HCT116 (cell line): ENCODE results near the gene DIO1. TPM values are rescaled to one million over a fixed set of nuclear protein-coding genes. Genes with fewer than 3 reads are reported as not detected.

Source experiments
- ATAC-seq: fragments of 200-7000 bp; cut with Tn5 transposase; 2 replicates; pipeline ENCODE4 v1.9.1; 2020; ENCODE audit warnings: mild to moderate bottlenecking, moderate library complexity
- BruUV-seq: library from RNA; stranded (reverse); fragments of 400-500 nt; replicated peaks from 2 replicates; lab custom pipeline; 2021; lab: Mats Ljungman, UMichigan
- CTCF ChIA-PET: fragments of 300-600 bp; sonication (Branson Sonifier 250); formaldehyde crosslinking; loops from one replicate; lab custom pipeline; 2021; ENCODE audit warnings: antibody characterized with exemption; lab: Charles Lee
- POLR2A ChIA-PET: fragments of 300-600, 350-600 bp; sonication (Branson Sonifier 250); formaldehyde crosslinking; loops from one replicate; lab custom pipeline; 2021; ENCODE audit warnings: antibody characterized with exemption; lab: Charles Lee
- RAD21 ChIA-PET, 2 experiments: fragments of 300-600 bp; sonication (Branson Sonifier 250); formaldehyde crosslinking; loops; one replicate each; lab custom pipeline; 2023; ENCODE audit warnings: low total read pairs in 2 of 2; ENCODE audit not compliant: uncharacterized antibody in 2 of 2, unreplicated experiment in 2 of 2, low non-redundant PET in 1 of 2; lab: Charles Lee
- DNase-seq: peaks from one replicate; pipeline ENCODE4 v3.0.0-alpha.2; 2010; ENCODE audit warnings: low read depth, low spot score
- H2AFZ ChIP-seq: fragments of 200-600 bp; shearing (Covaris generic), sonication (generic); 2 replicates; pipeline ENCODE4 v1.6.1; 2017; ENCODE audit warnings: low read depth, mixed run types, mixed read lengths, antibody characterized with exemption, low read length; ENCODE audit not compliant: poor library complexity, severe bottlenecking
- H3K27ac ChIP-seq: 2 replicates; pipeline ENCODE4 v1.5.1; 2012; ENCODE audit warnings: low read depth, low read length
- H3K27me3 ChIP-seq: fragments of 200-600 bp; sonication (generic); 2 replicates; pipeline ENCODE4 v1.6.1; 2016; ENCODE audit warnings: mixed run types, low read length, mixed read lengths; ENCODE audit not compliant: insufficient read depth
- H3K36me3 ChIP-seq, 2 experiments: fragments of 200-500 bp in 1 of 2; fragments of 200-600 bp in 1 of 2; sonication (Bioruptor generic) in 1 of 2; sonication (generic) in 1 of 2; 2 replicates each; pipeline versions ENCODE4 v1.5.1 to v1.6.1; 2014 to 2016; ENCODE audit warnings: low read length in 2 of 2, inconsistent platforms in 1 of 2, mixed read lengths in 1 of 2, mixed run types in 1 of 2; ENCODE audit not compliant: insufficient read depth in 2 of 2, control insufficient read depth in 1 of 2
- H3K4me1 ChIP-seq, 2 experiments: fragments of 200-600 bp in 1 of 2; sonication (generic) in 1 of 2; 2 replicates each; pipeline versions ENCODE4 v1.5.1 to v1.6.1; 2012 to 2017; ENCODE audit warnings: low read length in 2 of 2, inconsistent platforms in 1 of 2, mild to moderate bottlenecking in 1 of 2, mixed read lengths in 1 of 2, mixed run types in 1 of 2, moderate library complexity in 1 of 2; ENCODE audit not compliant: insufficient read depth in 2 of 2, control insufficient read depth in 1 of 2
- H3K4me2 ChIP-seq: fragments of 200-600 bp; sonication (generic); 2 replicates; pipeline ENCODE4 v1.6.1; 2017; ENCODE audit warnings: mixed run types, low read length, mixed read lengths
- H3K4me3 ChIP-seq, 2 experiments: fragments of 200-600 bp in 1 of 2; sonication (generic) in 1 of 2; replicated peaks in 1 of 2; 2 replicates each; pipeline ENCODE4 v1.5.1; 2011 to 2016; ENCODE audit warnings: low read length in 2 of 2, control low read depth in 1 of 2, low read depth in 1 of 2, mild to moderate bottlenecking in 1 of 2, mixed read lengths in 1 of 2, mixed run types in 1 of 2
- H3K79me2 ChIP-seq: fragments of 200-600 bp; sonication (generic); 2 replicates; pipeline ENCODE4 v1.6.1; 2017; ENCODE audit warnings: mild to moderate bottlenecking, mixed run types, low read length, moderate library complexity, mixed read lengths; ENCODE audit not compliant: insufficient read depth
- H3K9ac ChIP-seq: fragments of 200-600 bp; sonication (generic); 2 replicates; pipeline ENCODE4 v1.6.1; 2016; ENCODE audit warnings: low read length, mixed read lengths
- H3K9me2 ChIP-seq: fragments of 200-600 bp; sonication (generic), shearing (Covaris generic); 2 replicates; pipeline ENCODE4 v1.6.1; 2017; ENCODE audit warnings: mixed run types, mild to moderate bottlenecking, moderate library complexity; ENCODE audit not compliant: insufficient read depth
- H3K9me3 ChIP-seq, 2 experiments: fragments of 200-500 bp in 1 of 2; fragments of 200-600 bp in 1 of 2; sonication (Bioruptor generic) in 1 of 2; sonication (generic) in 1 of 2; 2 replicates each; pipeline ENCODE4 v1.6.1; 2014 to 2017; ENCODE audit warnings: low read length in 2 of 2, mixed read lengths in 2 of 2, inconsistent platforms in 1 of 2, low read depth in 1 of 2, mild to moderate bottlenecking in 1 of 2, mixed run types in 1 of 2, moderate library complexity in 1 of 2; ENCODE audit not compliant: control insufficient read depth in 1 of 2, insufficient read depth in 1 of 2
- H4K20me1 ChIP-seq: fragments of 200-600 bp; sonication (generic), shearing (Covaris generic); 2 replicates; pipeline ENCODE4 v1.6.1; 2017; ENCODE audit warnings: mixed run types, mild to moderate bottlenecking, moderate library complexity; ENCODE audit not compliant: insufficient read depth
- EGR1 ChIP-seq: IDR thresholded peaks from 2 replicates; pipeline ENCODE4 v1.6.1; 2012; ENCODE audit warnings: low read depth
- ELF1 ChIP-seq: IDR thresholded peaks from 2 replicates; pipeline ENCODE4 v1.6.1; 2012; ENCODE audit warnings: low read depth, borderline replicate concordance
- EZH2 ChIP-seq: fragments of 200-600 bp; sonication (generic); IDR thresholded peaks from 2 replicates; pipeline ENCODE4 v1.6.1; 2017; ENCODE audit warnings: antibody characterized with exemption, mixed run types
- FOSL1 ChIP-seq: IDR thresholded peaks from 2 replicates; pipeline ENCODE4 v1.6.1; 2012; ENCODE audit warnings: low read depth
- POLR2A ChIP-seq: IDR thresholded peaks from 2 replicates; pipeline ENCODE4 v1.7.0; 2011; ENCODE audit warnings: borderline replicate concordance; ENCODE audit not compliant: insufficient read depth, insufficient read length; ENCODE audit errors: extremely low read depth
- SIN3A ChIP-seq: IDR thresholded peaks from 2 replicates; pipeline ENCODE4 v1.6.1; 2012; ENCODE audit warnings: low read depth
- SP1 ChIP-seq: IDR thresholded peaks from 2 replicates; pipeline ENCODE4 v1.6.1; 2012; ENCODE audit warnings: low read depth
- TCF7L2 ChIP-seq: IDR thresholded peaks from 2 replicates; pipeline ENCODE4 v1.7.0; 2011; ENCODE audit warnings: borderline replicate concordance, inconsistent platforms; ENCODE audit not compliant: insufficient read depth, insufficient read length; ENCODE audit errors: extremely low read depth
- ZNF274 ChIP-seq: fragments of 200-500 bp; sonication (Bioruptor generic); IDR thresholded peaks from 2 replicates; pipeline ENCODE4 v1.6.1; 2014; ENCODE audit warnings: mild to moderate bottlenecking, low read depth, low read length, inconsistent platforms
- intact Hi-C: fragments of 100-400 bp; cut with micrococcal nuclease; formaldehyde crosslinking; loops from 2 replicates; pipeline ENCODE4 v1.10.0; 2022
- total RNA-seq: library from RNA; stranded (reverse); gene quantifications from one replicate; pipeline ENCODE4 v1.2.1, GENCODE V29; 2021; ENCODE audit not compliant: unreplicated experiment
- TF ChIP-seq, protein P1 (sequence below): IDR thresholded peaks from 2 replicates; pipeline ENCODE4 v1.6.1; 2012
- TF ChIP-seq, protein P2 (sequence below): IDR thresholded peaks from 2 replicates; pipeline ENCODE4 v1.6.1; 2012
- TF ChIP-seq, protein P3 (sequence below), 3 experiments: fragments of 200-600 bp in 1 of 3; sonication (generic) in 1 of 3; IDR thresholded peaks in 2 of 3; conservative IDR thresholded peaks in 1 of 3; 2 replicates each; pipeline ENCODE4 v1.5.1; 2012 to 2017; ENCODE audit warnings: low read depth in 2 of 3, low read length in 2 of 3, antibody characterized with exemption in 1 of 3, borderline replicate concordance in 1 of 3, control low read depth in 1 of 3, mild to moderate bottlenecking in 1 of 3, mixed read lengths in 1 of 3, mixed run types in 1 of 3, moderate library complexity in 1 of 3; ENCODE audit not compliant: insufficient read depth in 1 of 3

The DIO1 gene
- total RNA-seq, 1 experiment from 2014 or later: not detected

GRCh38 chr1:53951697-53952096, 57.7 kb downstream of the DIO1 start:
- H3K79me2 ChIP-seq: peaks cover 90% of the 10 kb centered on the region

More at GRCh38 chr1:53951697-53952096, 57.7 kb downstream of the DIO1 start:
- intact Hi-C loops: loop anchor here (10.0 kb wide), 1 partner anchor 467 kb away; no protein-coding TSS in a partner anchor
- DNase-seq (no peak), ATAC-seq (no peak)
- TF ChIP-seq, protein P1, sequence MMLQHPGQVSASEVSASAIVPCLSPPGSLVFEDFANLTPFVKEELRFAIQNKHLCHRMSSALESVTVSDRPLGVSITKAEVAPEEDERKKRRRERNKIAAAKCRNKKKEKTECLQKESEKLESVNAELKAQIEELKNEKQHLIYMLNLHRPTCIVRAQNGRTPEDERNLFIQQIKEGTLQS: no peak
- TF ChIP-seq ELF1 (no peak), POLR2A (no peak), SIN3A (no peak), SP1 (no peak), ZNF274 (no peak), FOSL1 (no peak), EZH2 (no peak), TCF7L2 (no peak), EGR1 (no peak)
- TF ChIP-seq, protein P2, sequence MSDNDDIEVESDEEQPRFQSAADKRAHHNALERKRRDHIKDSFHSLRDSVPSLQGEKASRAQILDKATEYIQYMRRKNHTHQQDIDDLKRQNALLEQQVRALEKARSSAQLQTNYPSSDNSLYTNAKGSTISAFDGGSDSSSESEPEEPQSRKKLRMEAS: no peak
- TF ChIP-seq, protein P3, sequence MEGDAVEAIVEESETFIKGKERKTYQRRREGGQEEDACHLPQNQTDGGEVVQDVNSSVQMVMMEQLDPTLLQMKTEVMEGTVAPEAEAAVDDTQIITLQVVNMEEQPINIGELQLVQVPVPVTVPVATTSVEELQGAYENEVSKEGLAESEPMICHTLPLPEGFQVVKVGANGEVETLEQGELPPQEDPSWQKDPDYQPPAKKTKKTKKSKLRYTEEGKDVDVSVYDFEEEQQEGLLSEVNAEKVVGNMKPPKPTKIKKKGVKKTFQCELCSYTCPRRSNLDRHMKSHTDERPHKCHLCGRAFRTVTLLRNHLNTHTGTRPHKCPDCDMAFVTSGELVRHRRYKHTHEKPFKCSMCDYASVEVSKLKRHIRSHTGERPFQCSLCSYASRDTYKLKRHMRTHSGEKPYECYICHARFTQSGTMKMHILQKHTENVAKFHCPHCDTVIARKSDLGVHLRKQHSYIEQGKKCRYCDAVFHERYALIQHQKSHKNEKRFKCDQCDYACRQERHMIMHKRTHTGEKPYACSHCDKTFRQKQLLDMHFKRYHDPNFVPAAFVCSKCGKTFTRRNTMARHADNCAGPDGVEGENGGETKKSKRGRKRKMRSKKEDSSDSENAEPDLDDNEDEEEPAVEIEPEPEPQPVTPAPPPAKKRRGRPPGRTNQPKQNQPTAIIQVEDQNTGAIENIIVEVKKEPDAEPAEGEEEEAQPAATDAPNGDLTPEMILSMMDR (IDR thresholded peaks at IDR 0.05 in 2 of 3, conservative IDR thresholded peaks at IDR 0.05 in 1 of 3; ENCODE audit: borderline replicate concordance in 1 of 3, insufficient read depth in 1 of 3, low read depth in 2 of 3, low read length in 2 of 3): no peak
- Histone ChIP-seq H3K27ac (no peak overlapping the region), H3K4me3 (no peak overlapping the region), H3K27me3 (no peaks in the 10 kb centered on the region), H3K36me3 (peaks cover 24 to 34% of the 10 kb centered on the region in 2 experiments; a peak in 3 of 4 replicates), H4K20me1 (no peaks in the 10 kb centered on the region), H3K9ac (no peak overlapping the region), H3K4me1 (peaks cover 15 to 24% of the 10 kb centered on the region in 2 experiments), H3K9me2 (no peaks in the 10 kb centered on the region), H3K9me3 (no peaks in the 10 kb centered on the region), H2AFZ (no peak overlapping the region), H3K4me2 (no peak overlapping the region)
- no TSS peak for BruUV-seq
- ChIA-PET CTCF (no interaction called here), RAD21 (no interaction called here), POLR2A (no interaction called here)
